ENCODE measurements around the gene ANKRD53.
"Not testable (repeated sequence)": the region's sequence is repeated elsewhere in the genome, so short reads cannot be mapped to it uniquely, and the experiment has no call there.

ANKRD53 gene

DNA sequence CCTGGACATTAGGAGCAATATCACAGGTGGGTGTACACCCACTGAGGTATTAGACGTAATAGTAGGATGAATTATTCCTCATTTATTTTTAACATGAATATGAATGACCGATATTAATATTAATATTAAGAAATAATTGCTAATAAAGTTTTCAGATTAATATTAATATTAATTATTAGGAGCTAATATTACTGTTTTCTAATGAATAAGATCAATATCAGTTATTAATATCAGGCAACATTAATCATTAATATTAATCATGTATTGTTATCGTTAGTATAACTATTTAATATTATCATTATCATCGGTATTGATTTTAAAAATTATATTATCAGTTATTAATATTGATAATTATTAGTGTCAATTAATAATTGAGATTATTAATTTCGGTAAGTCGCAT lies 41.6 kb downstream of the ANKRD53 start:
- not testable (repeated sequence) for DNase-seq

DNA sequence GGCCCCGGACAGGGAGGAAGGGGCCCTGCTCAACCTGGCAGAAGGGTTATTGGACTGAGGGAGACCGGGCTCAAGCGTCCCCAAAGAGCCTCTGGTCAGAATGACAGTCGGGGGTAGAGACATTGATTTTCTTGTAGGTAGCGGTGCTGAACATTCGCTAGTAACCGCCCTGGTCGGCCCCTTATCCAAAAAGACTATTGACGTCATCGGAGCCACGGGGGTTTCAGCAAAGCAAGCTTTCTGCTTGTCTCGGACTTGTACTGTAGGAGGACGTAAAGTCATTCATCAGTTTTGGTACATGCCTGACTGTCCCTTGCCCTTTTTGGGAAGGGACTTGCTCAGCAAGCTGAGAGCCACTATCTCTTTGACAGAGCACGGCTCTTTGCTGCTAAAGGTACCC lies 43.0 kb downstream of the ANKRD53 start:
- DNase-seq = not testable (repeated sequence)

DNA sequence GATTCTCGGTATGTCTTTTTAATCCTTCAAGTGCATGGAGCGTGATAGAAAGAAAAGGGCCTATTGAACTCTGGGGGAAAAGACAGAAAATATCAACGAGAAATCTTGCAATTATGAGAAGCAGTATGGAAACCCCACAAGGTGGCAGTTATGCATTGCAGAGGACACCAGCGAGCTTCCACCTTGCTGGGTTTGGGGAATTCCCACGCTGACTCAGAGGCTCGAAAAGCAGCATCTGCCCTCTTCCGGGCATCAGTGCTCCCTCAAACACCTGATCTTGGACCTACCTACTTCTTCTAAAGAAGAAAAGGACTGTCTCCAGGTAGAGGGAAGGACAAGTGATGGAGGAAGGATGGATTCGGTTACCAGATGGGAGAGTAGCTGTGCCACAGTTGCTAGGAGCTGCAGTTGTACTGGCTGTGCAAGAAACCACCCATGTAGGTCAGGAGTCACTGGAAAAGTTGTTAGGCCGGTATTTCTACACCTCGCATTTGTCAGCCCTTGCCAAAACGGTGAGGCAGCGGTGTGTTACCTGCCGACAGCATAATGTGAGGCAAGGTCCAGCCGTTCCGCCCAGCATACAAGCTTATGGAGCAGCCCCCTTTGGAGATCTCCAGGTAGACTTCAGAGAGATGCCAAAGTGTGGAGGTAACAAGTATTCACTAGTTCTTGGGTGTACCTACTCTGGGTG lies 45.3 kb downstream of the ANKRD53 start:
- DNase-seq = not testable (repeated sequence)
